GM20000 (cell line): ENCODE results near the gene POGLUT2.

Experiments used
- DNase-seq: peaks from one replicate; pipeline ENCODE4 v3.0.0; 2012; ENCODE audit warnings: low spot score
- CTCF ChIP-seq: IDR thresholded peaks from 2 replicates; pipeline ENCODE4 v1.5.1; 2012; ENCODE audit warnings: mild to moderate bottlenecking, control low read depth; ENCODE audit errors: extremely low read depth, missing control alignments

POGLUT2 gene

GRCh38 chr13:102761071-102761470, 37.7 kb downstream of the POGLUT2 start:
- TF ChIP-seq CTCF: no peak
- DNase-seq: no peak

GRCh38 chr13:102758842-102759241, 39.9 kb downstream of the POGLUT2 start:
- no peak for DNase-seq
- TF ChIP-seq CTCF: no peak

- no peak for DNase-seq
- no peak for TF ChIP-seq CTCF
Measured at GRCh38 chr13:102757006-102757405, 41.8 kb downstream of the POGLUT2 start.

GRCh38 chr13:102751886-102752285, 46.9 kb downstream of the POGLUT2 start:
- no peak for TF ChIP-seq CTCF
- DNase-seq: no peak

GRCh38 chr13:102742506-102742905, 56.3 kb downstream of the POGLUT2 start:
- TF ChIP-seq CTCF: no peak
- no peak for DNase-seq

GRCh38 chr13:102742101-102742500, 56.7 kb downstream of the POGLUT2 start:
- no peak for TF ChIP-seq CTCF
- no peak for DNase-seq
